ENCODE data around the gene LRRC71. TPM values are rescaled to one million over a fixed set of nuclear protein-coding genes. Genes with fewer than 3 reads are reported as not detected.

The LRRC71 gene
- total and polyA plus RNA-seq, 2 donors from 2014 or later, result 0.19 to 0.50 TPM

DNA sequence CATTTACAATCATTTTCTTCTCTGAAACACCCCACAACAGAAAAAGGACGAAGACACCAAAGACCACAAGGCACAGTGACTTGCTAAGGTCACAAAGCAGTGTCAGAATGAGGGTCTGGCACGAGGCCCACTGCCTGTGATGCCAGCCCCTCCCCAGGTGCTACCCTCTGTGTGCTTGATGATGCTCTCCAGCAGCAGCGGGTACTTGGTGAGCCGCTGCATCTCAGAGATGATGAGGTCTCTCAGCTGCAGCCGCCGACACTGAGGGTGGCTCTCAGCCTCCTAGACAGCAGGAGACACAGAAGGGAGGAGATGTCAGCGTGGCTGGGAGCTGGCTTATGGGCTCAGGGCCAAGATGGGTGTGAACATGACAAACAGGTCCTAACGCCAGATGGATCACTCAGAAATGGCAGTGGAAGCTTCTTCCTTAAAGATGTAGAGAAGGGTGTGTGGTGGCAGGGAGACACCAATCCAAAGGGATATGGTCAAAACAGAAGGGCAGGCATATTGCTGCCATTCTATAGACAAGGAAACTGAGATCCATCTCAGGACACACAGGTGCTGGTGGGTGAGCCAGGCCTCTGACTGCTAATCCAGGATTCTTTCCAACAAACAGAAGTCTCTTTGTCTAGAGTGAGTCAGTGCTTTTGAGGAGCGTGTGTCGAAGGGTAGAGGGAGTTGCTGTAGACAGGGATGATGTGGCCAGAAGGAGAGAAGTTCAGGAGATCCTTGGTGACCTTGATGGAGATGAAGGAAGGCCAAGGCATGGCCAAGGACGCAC is 25.6 kb downstream of the LRRC71 start:
- H3K9me3 ChIP-seq (ENCODE audit: control insufficient read depth in 2 of 3, insufficient read depth in 1 of 3, low read length in 3 of 3), result no peaks in the 10 kb centered on the region
- H3K36me3 ChIP-seq (ENCODE audit: control insufficient read depth in 2 of 3, insufficient read depth in 3 of 3, low read length in 3 of 3), result peaks cover 2 to 72% (median 59%) of the 10 kb centered on the region in 3 donors
- no peak overlapping the region for H3K4me3 ChIP-seq (ENCODE audit: low read length in 3 of 3)
- intact Hi-C loops (cut with DNase I), result no loop called here
- H3K9ac ChIP-seq (ENCODE audit: low read length in 3 of 3), result no peak overlapping the region
- H3K4me1 ChIP-seq (ENCODE audit: control insufficient read depth in 2 of 3, insufficient read depth in 2 of 3, low read depth in 1 of 3, low read length in 3 of 3), result no peaks in the 10 kb centered on the region
- H3K27me3 ChIP-seq (ENCODE audit: control insufficient read depth, insufficient read depth, low read length), result no peaks in the 10 kb centered on the region
- peak in 1 of 5 donors; percentile 16 for DNase-seq
- TF ChIP-seq, protein P1, sequence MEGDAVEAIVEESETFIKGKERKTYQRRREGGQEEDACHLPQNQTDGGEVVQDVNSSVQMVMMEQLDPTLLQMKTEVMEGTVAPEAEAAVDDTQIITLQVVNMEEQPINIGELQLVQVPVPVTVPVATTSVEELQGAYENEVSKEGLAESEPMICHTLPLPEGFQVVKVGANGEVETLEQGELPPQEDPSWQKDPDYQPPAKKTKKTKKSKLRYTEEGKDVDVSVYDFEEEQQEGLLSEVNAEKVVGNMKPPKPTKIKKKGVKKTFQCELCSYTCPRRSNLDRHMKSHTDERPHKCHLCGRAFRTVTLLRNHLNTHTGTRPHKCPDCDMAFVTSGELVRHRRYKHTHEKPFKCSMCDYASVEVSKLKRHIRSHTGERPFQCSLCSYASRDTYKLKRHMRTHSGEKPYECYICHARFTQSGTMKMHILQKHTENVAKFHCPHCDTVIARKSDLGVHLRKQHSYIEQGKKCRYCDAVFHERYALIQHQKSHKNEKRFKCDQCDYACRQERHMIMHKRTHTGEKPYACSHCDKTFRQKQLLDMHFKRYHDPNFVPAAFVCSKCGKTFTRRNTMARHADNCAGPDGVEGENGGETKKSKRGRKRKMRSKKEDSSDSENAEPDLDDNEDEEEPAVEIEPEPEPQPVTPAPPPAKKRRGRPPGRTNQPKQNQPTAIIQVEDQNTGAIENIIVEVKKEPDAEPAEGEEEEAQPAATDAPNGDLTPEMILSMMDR (IDR thresholded peaks at IDR 0.05; ENCODE audit: borderline replicate concordance, extremely low read depth, insufficient read depth), result no peak
- no peak overlapping the region for H3K27ac ChIP-seq (ENCODE audit: low read depth in 2 of 2, low read length in 2 of 2)
- no peak for FAIRE-seq

DNA sequence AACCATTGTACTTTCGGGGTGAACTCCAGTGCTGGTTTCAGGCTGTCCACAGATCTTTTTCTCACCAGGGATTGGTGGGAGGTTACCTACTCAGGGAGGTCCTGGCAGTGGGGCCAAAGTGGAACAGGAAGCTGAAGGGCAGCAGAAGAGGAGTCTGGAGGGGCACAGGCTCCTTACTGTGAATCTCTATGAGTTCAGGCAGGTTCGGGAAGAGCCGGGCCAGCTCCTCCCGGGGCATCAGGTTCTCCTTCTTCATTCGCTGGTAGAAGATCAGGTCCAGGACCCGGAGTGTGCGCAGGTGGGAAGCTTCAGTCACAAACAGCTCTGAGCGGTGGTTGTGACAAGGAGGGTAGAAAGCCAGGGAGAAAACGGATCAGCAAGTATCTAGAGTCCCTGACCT is 26.7 kb downstream of the LRRC71 start:
- no peaks in the 10 kb centered on the region for H3K4me1 ChIP-seq (ENCODE audit: control insufficient read depth in 2 of 3, insufficient read depth in 2 of 3, low read depth in 1 of 3, low read length in 3 of 3)
- H3K4me3 ChIP-seq (ENCODE audit: low read length in 3 of 3), result no peak overlapping the region
- intact Hi-C loops (cut with DNase I), result no loop called here
- TF ChIP-seq, protein P1 (IDR thresholded peaks at IDR 0.05; ENCODE audit: borderline replicate concordance, extremely low read depth, insufficient read depth), result no peak
- no peak overlapping the region for H3K9ac ChIP-seq (ENCODE audit: low read length in 3 of 3)
- peaks cover 4 to 70% (median 60%) of the 10 kb centered on the region in 3 donors for H3K36me3 ChIP-seq (ENCODE audit: control insufficient read depth in 2 of 3, insufficient read depth in 3 of 3, low read length in 3 of 3)
- H3K27me3 ChIP-seq (ENCODE audit: control insufficient read depth, insufficient read depth, low read length), result no peaks in the 10 kb centered on the region
- DNase-seq (no peak), FAIRE-seq (no peak)
- H3K9me3 ChIP-seq (ENCODE audit: control insufficient read depth in 2 of 3, insufficient read depth in 1 of 3, low read length in 3 of 3), result no peaks in the 10 kb centered on the region
- no peak overlapping the region for H3K27ac ChIP-seq (ENCODE audit: low read depth in 2 of 2, low read length in 2 of 2)

DNA sequence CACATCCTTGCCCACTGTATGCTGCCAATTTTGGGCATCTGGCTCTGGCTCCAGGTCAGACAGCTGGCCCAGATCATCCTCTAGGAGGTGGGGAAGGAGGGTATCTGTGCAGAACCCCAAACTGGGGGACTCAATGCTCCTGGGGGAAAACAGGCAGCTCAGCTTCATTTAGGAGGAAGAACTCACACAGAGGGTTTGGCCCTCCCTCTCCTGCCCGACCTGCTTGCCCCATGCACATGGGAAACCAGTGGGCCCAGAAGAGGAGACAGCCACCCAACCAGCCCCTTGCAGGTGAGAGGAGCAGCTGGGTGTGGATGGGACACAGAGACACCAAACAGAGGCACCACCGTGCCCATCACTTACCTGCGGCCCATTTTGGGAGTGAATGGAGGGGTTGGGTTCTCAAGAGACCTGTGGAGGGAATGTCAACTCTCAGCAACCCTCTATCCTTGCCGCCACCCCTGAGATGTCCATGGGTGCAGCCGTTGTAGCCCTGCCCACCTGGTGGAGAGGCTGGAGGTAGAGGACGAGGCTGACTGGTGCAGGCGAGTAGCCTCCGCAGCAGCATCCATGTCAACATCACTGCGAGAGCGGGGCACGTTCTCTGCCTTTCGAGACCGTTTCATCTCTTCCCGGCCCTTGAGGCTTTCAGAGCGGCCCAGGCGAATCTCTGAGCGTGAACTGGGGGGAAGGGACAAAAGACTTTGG is 27.5 kb downstream of the LRRC71 start:
- no peak for FAIRE-seq
- no peaks in the 10 kb centered on the region for H3K27me3 ChIP-seq (ENCODE audit: control insufficient read depth, insufficient read depth, low read length)
- no peak overlapping the region for H3K9ac ChIP-seq (ENCODE audit: low read length in 3 of 3)
- H3K27ac ChIP-seq (ENCODE audit: low read depth in 2 of 2, low read length in 2 of 2), result no peak overlapping the region
- no peak for DNase-seq
- no peaks in the 10 kb centered on the region for H3K9me3 ChIP-seq (ENCODE audit: control insufficient read depth in 2 of 3, insufficient read depth in 1 of 3, low read length in 3 of 3)
- no peaks in the 10 kb centered on the region for H3K4me1 ChIP-seq (ENCODE audit: control insufficient read depth in 2 of 3, insufficient read depth in 2 of 3, low read depth in 1 of 3, low read length in 3 of 3)
- H3K4me3 ChIP-seq (ENCODE audit: low read length in 3 of 3), result no peak overlapping the region
- TF ChIP-seq, protein P1 (IDR thresholded peaks at IDR 0.05; ENCODE audit: borderline replicate concordance, extremely low read depth, insufficient read depth), result no peak
- intact Hi-C loops (cut with DNase I), result no loop called here
- H3K36me3 ChIP-seq (ENCODE audit: control insufficient read depth in 2 of 3, insufficient read depth in 3 of 3, low read length in 3 of 3), result peaks cover 4 to 78% (median 54%) of the 10 kb centered on the region in 3 donors
